ENCODE results near the gene SUPV3L1. TPM values are rescaled to one million over a fixed set of nuclear protein-coding genes. Genes with fewer than 3 reads are reported as not detected.

Gene SUPV3L1
- polyA plus RNA-seq, 1 donor (not counting 4 experiments of a cell fraction or from before 2014, with no cell fraction given): 34.1 TPM

DNA sequence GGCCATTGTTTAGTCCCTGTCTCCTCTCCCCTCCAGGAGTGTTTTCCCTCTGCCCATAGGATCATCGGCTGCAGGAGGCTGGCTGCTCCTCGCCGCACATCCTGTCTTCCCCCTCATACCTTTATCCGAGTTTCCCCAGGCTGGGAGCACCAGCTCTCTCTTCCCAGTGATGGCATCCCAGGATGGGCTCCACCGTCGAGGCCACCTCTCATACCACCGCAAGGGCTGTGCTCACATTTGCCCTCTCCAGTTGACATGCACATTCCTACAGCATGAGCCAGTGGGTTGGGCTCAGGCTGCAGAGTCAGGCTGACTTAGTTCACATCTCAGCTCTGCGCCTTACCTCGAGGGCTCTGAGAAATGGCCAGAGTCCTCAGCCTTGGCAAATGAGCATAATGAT is 52.2 kb downstream of the SUPV3L1 start:
- Histone ChIP-seq H3K4me3 (ENCODE audit: control insufficient read depth in 2 of 3, extremely low read depth in 1 of 3, insufficient read depth in 2 of 3, low read depth in 1 of 3, low read length in 3 of 3) (no peak overlapping the region), H2AFZ (ENCODE audit: control insufficient read depth, low read length) (no peak overlapping the region), H3K79me2 (ENCODE audit: control insufficient read depth, insufficient read depth, low read length) (no peaks in the 10 kb centered on the region), H3K9me1 (ENCODE audit: control insufficient read depth, extremely low read depth, insufficient read depth, low read length) (no peaks in the 10 kb centered on the region), H3K27ac (ENCODE audit: control insufficient read depth, insufficient read depth, low read length) (peak overlapping the region; percentile 31), H4K20me1 (ENCODE audit: control insufficient read depth, extremely low read depth, insufficient read depth, low read length) (no peaks in the 10 kb centered on the region), H3K27me3 (ENCODE audit: control insufficient read depth, extremely low read depth, insufficient read depth, low read length) (no peaks in the 10 kb centered on the region), H3K36me3 (ENCODE audit: control insufficient read depth in 2 of 2, extremely low read depth in 1 of 2, insufficient read depth in 2 of 2, low read length in 2 of 2) (no peaks in the 10 kb centered on the region), H3K4me1 (ENCODE audit: control insufficient read depth, extremely low read depth, insufficient read depth, low read length) (peaks cover 15% of the 10 kb centered on the region), H3K4me2 (ENCODE audit: control insufficient read depth, extremely low read depth, insufficient read depth, low read depth, low read length) (peak overlapping the region; percentile 52), H3K9me3 (ENCODE audit: control insufficient read depth, low read depth, low read length) (no peaks in the 10 kb centered on the region), H3K9ac (ENCODE audit: control insufficient read depth, extremely low read depth, insufficient read depth, low read length) (no peak overlapping the region)
- dilution Hi-C loops (cut with MboI; ENCODE audit: extremely low pct_ligation_motif_present, low sequenced_read_pairs): no loop called here
- TF ChIP-seq, protein P1, sequence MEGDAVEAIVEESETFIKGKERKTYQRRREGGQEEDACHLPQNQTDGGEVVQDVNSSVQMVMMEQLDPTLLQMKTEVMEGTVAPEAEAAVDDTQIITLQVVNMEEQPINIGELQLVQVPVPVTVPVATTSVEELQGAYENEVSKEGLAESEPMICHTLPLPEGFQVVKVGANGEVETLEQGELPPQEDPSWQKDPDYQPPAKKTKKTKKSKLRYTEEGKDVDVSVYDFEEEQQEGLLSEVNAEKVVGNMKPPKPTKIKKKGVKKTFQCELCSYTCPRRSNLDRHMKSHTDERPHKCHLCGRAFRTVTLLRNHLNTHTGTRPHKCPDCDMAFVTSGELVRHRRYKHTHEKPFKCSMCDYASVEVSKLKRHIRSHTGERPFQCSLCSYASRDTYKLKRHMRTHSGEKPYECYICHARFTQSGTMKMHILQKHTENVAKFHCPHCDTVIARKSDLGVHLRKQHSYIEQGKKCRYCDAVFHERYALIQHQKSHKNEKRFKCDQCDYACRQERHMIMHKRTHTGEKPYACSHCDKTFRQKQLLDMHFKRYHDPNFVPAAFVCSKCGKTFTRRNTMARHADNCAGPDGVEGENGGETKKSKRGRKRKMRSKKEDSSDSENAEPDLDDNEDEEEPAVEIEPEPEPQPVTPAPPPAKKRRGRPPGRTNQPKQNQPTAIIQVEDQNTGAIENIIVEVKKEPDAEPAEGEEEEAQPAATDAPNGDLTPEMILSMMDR (optimal IDR thresholded peaks at IDR 0.05 in 1 of 3, IDR thresholded peaks at IDR 0.05 in 1 of 3, conservative IDR thresholded peaks at IDR 0.05 in 1 of 3; ENCODE audit: extremely low read depth in 1 of 3, insufficient read depth in 2 of 3, low read length in 3 of 3): peak in 1 of 3 experiments; percentile 12
- TF ChIP-seq EZH2 (IDR thresholded peaks at IDR 0.05; ENCODE audit: low read length): no peak
- FAIRE-seq (peak; percentile 96), DNase-seq (ENCODE audit: low read depth, low spot score) (peak; percentile 76)

DNA sequence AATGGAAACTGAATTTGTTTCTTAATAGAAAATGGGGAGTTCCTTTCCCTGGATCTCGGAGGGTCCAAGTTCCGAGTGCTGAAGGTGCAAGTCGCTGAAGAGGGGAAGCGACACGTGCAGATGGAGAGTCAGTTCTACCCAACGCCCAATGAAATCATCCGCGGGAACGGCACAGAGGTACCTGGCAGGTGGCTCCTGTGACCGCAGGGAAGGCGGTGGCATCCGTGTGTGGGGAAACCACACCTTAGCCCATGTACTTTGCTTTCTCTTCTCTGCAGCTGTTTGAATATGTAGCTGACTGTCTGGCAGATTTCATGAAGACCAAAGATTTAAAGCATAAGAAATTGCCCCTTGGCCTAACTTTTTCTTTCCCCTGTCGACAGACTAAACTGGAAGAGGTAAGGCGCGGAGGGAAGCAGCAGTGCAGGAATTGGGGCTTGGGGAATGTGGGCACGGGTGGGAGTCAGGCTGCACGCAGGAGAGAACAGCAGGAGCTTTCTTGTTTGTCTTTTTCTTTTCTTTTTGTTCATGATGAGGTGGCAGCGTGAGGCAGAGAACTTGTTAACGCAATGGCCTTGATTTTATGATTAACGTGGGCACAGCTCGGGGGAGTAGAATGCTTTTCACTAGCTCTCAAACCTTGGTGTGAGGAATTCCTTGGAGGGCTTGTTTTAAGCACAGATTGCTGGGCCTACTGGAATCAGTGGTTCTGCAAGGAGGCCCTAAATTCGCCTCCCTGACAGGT is 52.9 kb downstream of the SUPV3L1 start:
- no peak for FAIRE-seq
- Histone ChIP-seq H3K4me3 (ENCODE audit: control insufficient read depth in 2 of 3, extremely low read depth in 1 of 3, insufficient read depth in 2 of 3, low read depth in 1 of 3, low read length in 3 of 3) (no peak overlapping the region), H3K9me3 (ENCODE audit: control insufficient read depth, low read depth, low read length) (no peaks in the 10 kb centered on the region), H3K27ac (ENCODE audit: control insufficient read depth, insufficient read depth, low read length) (peak overlapping the region; percentile 21), H3K36me3 (ENCODE audit: control insufficient read depth in 2 of 2, extremely low read depth in 1 of 2, insufficient read depth in 2 of 2, low read length in 2 of 2) (no peaks in the 10 kb centered on the region), H3K27me3 (ENCODE audit: control insufficient read depth, extremely low read depth, insufficient read depth, low read length) (no peaks in the 10 kb centered on the region), H3K9me1 (ENCODE audit: control insufficient read depth, extremely low read depth, insufficient read depth, low read length) (no peaks in the 10 kb centered on the region), H3K79me2 (ENCODE audit: control insufficient read depth, insufficient read depth, low read length) (no peaks in the 10 kb centered on the region), H2AFZ (ENCODE audit: control insufficient read depth, low read length) (no peak overlapping the region), H3K4me2 (ENCODE audit: control insufficient read depth, extremely low read depth, insufficient read depth, low read depth, low read length) (peak overlapping the region; percentile 52), H3K4me1 (ENCODE audit: control insufficient read depth, extremely low read depth, insufficient read depth, low read length) (peaks cover 19% of the 10 kb centered on the region), H4K20me1 (ENCODE audit: control insufficient read depth, extremely low read depth, insufficient read depth, low read length) (no peaks in the 10 kb centered on the region), H3K9ac (ENCODE audit: control insufficient read depth, extremely low read depth, insufficient read depth, low read length) (no peak overlapping the region)
- no peak for DNase-seq (ENCODE audit: low read depth, low spot score)
- TF ChIP-seq, protein P1 (optimal IDR thresholded peaks at IDR 0.05 in 1 of 3, IDR thresholded peaks at IDR 0.05 in 1 of 3, conservative IDR thresholded peaks at IDR 0.05 in 1 of 3; ENCODE audit: extremely low read depth in 1 of 3, insufficient read depth in 2 of 3, low read length in 3 of 3): no peak
- no peak for TF ChIP-seq EZH2 (IDR thresholded peaks at IDR 0.05; ENCODE audit: low read length)
- dilution Hi-C loops (cut with MboI; ENCODE audit: extremely low pct_ligation_motif_present, low sequenced_read_pairs): no loop called here

Data from keratinocyte (primary cell).